ENCODE data around the gene MLKL.

The MLKL gene

GRCh38 chr16:74700438-74701225 lies at the start of gene MLKL:
MLKL (minus strand) TSS chr16:74700862; CDS start chr16:74695757, 5,105 bp downstream.
- peak within 1 kb of the TSS; percentile 69 for H3K9ac ChIP-seq (ENCODE audit: low read length)

GRCh38 chr16:74749291-74750055 lies 48.8 kb upstream of the MLKL start:
- H3K9ac ChIP-seq (ENCODE audit: low read length) = no peak overlapping the region
- no peak overlapping the region for H3K27ac ChIP-seq (ENCODE audit: low read length)
- no peaks in the 10 kb centered on the region for H4K20me1 ChIP-seq (ENCODE audit: insufficient read depth, low read length)
- no peaks in the 10 kb centered on the region for H3K9me3 ChIP-seq (ENCODE audit: insufficient read depth, low read length)
- no peaks in the 10 kb centered on the region for H3K79me2 ChIP-seq (ENCODE audit: low read length)
- H3K4me3 ChIP-seq (ENCODE audit: low read length) = no peak overlapping the region
- no peak overlapping the region for H3K4me2 ChIP-seq (ENCODE audit: low read length)
- H3K27me3 ChIP-seq (ENCODE audit: low read depth, low read length) = peaks cover 10% of the 10 kb centered on the region; the same call in 1 of the 2 replicates
- H2AFZ ChIP-seq (ENCODE audit: low read depth, low read length) = no peak overlapping the region
- H3K4me1 ChIP-seq (ENCODE audit: low read length) = no peaks in the 10 kb centered on the region
- H3K36me3 ChIP-seq (replicated peaks; ENCODE audit: low read depth, low read length) = no peaks in the 10 kb centered on the region
- TF ChIP-seq EZH2phosphoT487 (IDR thresholded peaks at IDR 0.05; ENCODE audit: low read depth) (no peak), CTCF (IDR thresholded peaks at IDR 0.05; ENCODE audit: low read depth, low read length) (no peak)

More at GRCh38 chr16:74700438-74701225, at the start of gene MLKL:
- peak within 1 kb of the TSS; percentile 86 for H3K4me3 ChIP-seq (ENCODE audit: low read length)
- H3K27ac ChIP-seq (ENCODE audit: low read length) = peak within 1 kb of the TSS; percentile 87
- no peaks in the 10 kb centered on the region for H3K27me3 ChIP-seq (ENCODE audit: low read depth, low read length)
- H3K9me3 ChIP-seq (ENCODE audit: insufficient read depth, low read length) = no peaks in the 10 kb centered on the region
- H2AFZ ChIP-seq (ENCODE audit: low read depth, low read length) = peak within 1 kb of the TSS; percentile 94
- no peaks in the 10 kb centered on the region for H3K79me2 ChIP-seq (ENCODE audit: low read length)
- no peaks in the 10 kb centered on the region for H4K20me1 ChIP-seq (ENCODE audit: insufficient read depth, low read length)
- H3K4me1 ChIP-seq (ENCODE audit: low read length) = peaks cover 35% of the 10 kb centered on the region
- H3K4me2 ChIP-seq (ENCODE audit: low read length) = peak within 1 kb of the TSS; percentile 99
- no peaks in the 10 kb centered on the region for H3K36me3 ChIP-seq (replicated peaks; ENCODE audit: low read depth, low read length)
- TF ChIP-seq EZH2phosphoT487 (IDR thresholded peaks at IDR 0.05; ENCODE audit: low read depth) (no peak), CTCF (IDR thresholded peaks at IDR 0.05; ENCODE audit: low read depth, low read length) (peak; percentile 12; the same call in 1 of the 2 replicates)

- Histone ChIP-seq H3K4me2 (ENCODE audit: low read length) (no peak overlapping the region), H3K79me2 (ENCODE audit: low read length) (no peaks in the 10 kb centered on the region), H3K9me3 (ENCODE audit: insufficient read depth, low read length) (no peaks in the 10 kb centered on the region), H3K9ac (ENCODE audit: low read length) (no peak overlapping the region), H4K20me1 (ENCODE audit: insufficient read depth, low read length) (no peaks in the 10 kb centered on the region), H3K27me3 (ENCODE audit: low read depth, low read length) (peaks cover 10% of the 10 kb centered on the region; the same call in 1 of the 2 replicates), H2AFZ (ENCODE audit: low read depth, low read length) (no peak overlapping the region), H3K4me1 (ENCODE audit: low read length) (no peaks in the 10 kb centered on the region), H3K36me3 (replicated peaks; ENCODE audit: low read depth, low read length) (no peaks in the 10 kb centered on the region), H3K27ac (ENCODE audit: low read length) (no peak overlapping the region), H3K4me3 (ENCODE audit: low read length) (no peak overlapping the region)
- TF ChIP-seq EZH2phosphoT487 (IDR thresholded peaks at IDR 0.05; ENCODE audit: low read depth) (no peak), CTCF (IDR thresholded peaks at IDR 0.05; ENCODE audit: low read depth, low read length) (no peak)
Measured at GRCh38 chr16:74748616-74749026, 48.0 kb upstream of the MLKL start.

Measured in OCI-LY3 (cell line).